ENCODE measurements around the gene LAMTOR1. TPM values are rescaled to one million over a fixed set of nuclear protein-coding genes. Genes with fewer than 3 reads are reported as not detected.

The LAMTOR1 gene
- total RNA-seq, 1 donor from 2014 or later, result 65.8 TPM

GRCh38 chr11:72102162-72102561 is 935 bp downstream of the LAMTOR1 start:
- peaks cover 2% of the 10 kb centered on the region for H3K9me3 Mint-ChIP-seq (ENCODE audit: unreplicated experiment)
- no peaks in the 10 kb centered on the region for H3K27me3 ChIP-seq (ENCODE audit: insufficient read depth, low read length)
- H3K4me3 ChIP-seq (ENCODE audit: insufficient read depth, low read depth, low read length), result peak overlapping the region; percentile 95
- H4K20me1 ChIP-seq (ENCODE audit: insufficient read depth, low read length), result no peaks in the 10 kb centered on the region
- H3K4me1 ChIP-seq (ENCODE audit: insufficient read depth, low read length), result peaks cover 24% of the 10 kb centered on the region
- FAIRE-seq (no peak), DNase-seq (ENCODE audit: low read depth) (no peak)
- H3K27me3 Mint-ChIP-seq (ENCODE audit: low read depth, unreplicated experiment), result no peaks in the 10 kb centered on the region
- H3K9me3 ChIP-seq (ENCODE audit: insufficient read depth, low read depth, low read length), result no peaks in the 10 kb centered on the region
- peaks cover 33% of the 10 kb centered on the region for H3K36me3 Mint-ChIP-seq (ENCODE audit: low read depth, unreplicated experiment)
- peak overlapping the region; percentile 92 for H3K4me3 Mint-ChIP-seq (ENCODE audit: unreplicated experiment)
- no peak for TF ChIP-seq EZH2 (IDR thresholded peaks at IDR 0.05; ENCODE audit: insufficient read depth, low read length)
- TF ChIP-seq, protein P1, sequence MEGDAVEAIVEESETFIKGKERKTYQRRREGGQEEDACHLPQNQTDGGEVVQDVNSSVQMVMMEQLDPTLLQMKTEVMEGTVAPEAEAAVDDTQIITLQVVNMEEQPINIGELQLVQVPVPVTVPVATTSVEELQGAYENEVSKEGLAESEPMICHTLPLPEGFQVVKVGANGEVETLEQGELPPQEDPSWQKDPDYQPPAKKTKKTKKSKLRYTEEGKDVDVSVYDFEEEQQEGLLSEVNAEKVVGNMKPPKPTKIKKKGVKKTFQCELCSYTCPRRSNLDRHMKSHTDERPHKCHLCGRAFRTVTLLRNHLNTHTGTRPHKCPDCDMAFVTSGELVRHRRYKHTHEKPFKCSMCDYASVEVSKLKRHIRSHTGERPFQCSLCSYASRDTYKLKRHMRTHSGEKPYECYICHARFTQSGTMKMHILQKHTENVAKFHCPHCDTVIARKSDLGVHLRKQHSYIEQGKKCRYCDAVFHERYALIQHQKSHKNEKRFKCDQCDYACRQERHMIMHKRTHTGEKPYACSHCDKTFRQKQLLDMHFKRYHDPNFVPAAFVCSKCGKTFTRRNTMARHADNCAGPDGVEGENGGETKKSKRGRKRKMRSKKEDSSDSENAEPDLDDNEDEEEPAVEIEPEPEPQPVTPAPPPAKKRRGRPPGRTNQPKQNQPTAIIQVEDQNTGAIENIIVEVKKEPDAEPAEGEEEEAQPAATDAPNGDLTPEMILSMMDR (IDR thresholded peaks at IDR 0.05; ENCODE audit: insufficient read depth, low read depth, low read length), result no peak
- H3K4me1 Mint-ChIP-seq (ENCODE audit: low read depth, unreplicated experiment), result peaks cover 26% of the 10 kb centered on the region
- H3K36me3 ChIP-seq (ENCODE audit: insufficient read depth, low read length), result peaks cover 8% of the 10 kb centered on the region
- peak overlapping the region; percentile 98 for H3K4me2 ChIP-seq (ENCODE audit: low read length)
- peaks cover 48% of the 10 kb centered on the region for H3K79me2 ChIP-seq (ENCODE audit: insufficient read depth, low read length)
- H3K27ac ChIP-seq (ENCODE audit: low read depth, low read length), result peak overlapping the region; percentile 94
- H3K9ac ChIP-seq (ENCODE audit: low read length), result peak overlapping the region; percentile 92
- peak overlapping the region; percentile 56 for H3K27ac Mint-ChIP-seq (ENCODE audit: unreplicated experiment)
- H2AFZ ChIP-seq (ENCODE audit: low read depth, low read length), result no peak overlapping the region

DNA sequence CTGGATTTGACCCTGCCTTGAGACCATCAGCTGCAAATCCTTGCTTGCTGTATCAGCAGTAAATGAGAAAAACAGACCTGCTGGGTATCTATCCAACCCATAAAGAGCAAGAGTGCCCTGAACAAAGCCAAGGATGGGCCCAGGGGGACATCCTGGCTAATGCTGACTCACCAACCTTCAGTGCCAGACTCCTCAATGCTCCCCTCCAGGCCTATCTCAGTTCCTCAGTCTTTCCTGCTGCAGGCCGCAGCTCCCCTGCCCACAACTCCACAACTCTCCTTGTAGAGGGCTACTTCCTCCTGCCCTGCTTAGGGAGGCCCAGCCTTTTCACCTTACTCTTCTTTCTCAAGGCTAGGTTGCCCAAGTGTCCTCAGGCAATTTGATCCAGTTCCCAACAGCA is 2.6 kb downstream of the LAMTOR1 start:
- Histone ChIP-seq H3K79me2 (ENCODE audit: insufficient read depth, low read length) (peaks cover 48% of the 10 kb centered on the region), H4K20me1 (ENCODE audit: insufficient read depth, low read length) (no peaks in the 10 kb centered on the region), H3K36me3 (ENCODE audit: insufficient read depth, low read length) (peaks cover 14% of the 10 kb centered on the region), H3K4me2 (ENCODE audit: low read length) (peak overlapping the region; percentile 98), H3K4me1 (ENCODE audit: insufficient read depth, low read length) (peaks cover 24% of the 10 kb centered on the region), H3K27me3 (ENCODE audit: insufficient read depth, low read length) (no peaks in the 10 kb centered on the region), H3K4me3 (ENCODE audit: insufficient read depth, low read depth, low read length) (no peak overlapping the region), H3K9ac (ENCODE audit: low read length) (no peak overlapping the region), H3K9me3 (ENCODE audit: insufficient read depth, low read depth, low read length) (no peaks in the 10 kb centered on the region), H3K27ac (ENCODE audit: low read depth, low read length) (no peak overlapping the region), H2AFZ (ENCODE audit: low read depth, low read length) (no peak overlapping the region)
- peaks cover 33% of the 10 kb centered on the region for H3K36me3 Mint-ChIP-seq (ENCODE audit: low read depth, unreplicated experiment)
- H3K27me3 Mint-ChIP-seq (ENCODE audit: low read depth, unreplicated experiment), result no peaks in the 10 kb centered on the region
- TF ChIP-seq, protein P1 (IDR thresholded peaks at IDR 0.05; ENCODE audit: insufficient read depth, low read depth, low read length), result no peak
- no peak for TF ChIP-seq EZH2 (IDR thresholded peaks at IDR 0.05; ENCODE audit: insufficient read depth, low read length)
- DNase-seq (ENCODE audit: low read depth) (no peak), FAIRE-seq (no peak)
- no peak overlapping the region for H3K27ac Mint-ChIP-seq (ENCODE audit: unreplicated experiment)
- H3K9me3 Mint-ChIP-seq (ENCODE audit: unreplicated experiment), result peaks cover 2% of the 10 kb centered on the region
- H3K4me3 Mint-ChIP-seq (ENCODE audit: unreplicated experiment), result no peak overlapping the region
- peaks cover 26% of the 10 kb centered on the region for H3K4me1 Mint-ChIP-seq (ENCODE audit: low read depth, unreplicated experiment)

GRCh38 chr11:72100009-72100408 is 3.1 kb downstream of the LAMTOR1 start:
- FAIRE-seq (no peak), DNase-seq (ENCODE audit: low read depth) (no peak)
- Histone ChIP-seq H3K9me3 (ENCODE audit: insufficient read depth, low read depth, low read length) (no peaks in the 10 kb centered on the region), H3K4me1 (ENCODE audit: insufficient read depth, low read length) (peaks cover 24% of the 10 kb centered on the region), H2AFZ (ENCODE audit: low read depth, low read length) (no peak overlapping the region), H3K4me2 (ENCODE audit: low read length) (peak overlapping the region; percentile 98), H3K79me2 (ENCODE audit: insufficient read depth, low read length) (peaks cover 48% of the 10 kb centered on the region), H3K27me3 (ENCODE audit: insufficient read depth, low read length) (no peaks in the 10 kb centered on the region), H3K36me3 (ENCODE audit: insufficient read depth, low read length) (peaks cover 18% of the 10 kb centered on the region), H3K9ac (ENCODE audit: low read length) (no peak overlapping the region), H4K20me1 (ENCODE audit: insufficient read depth, low read length) (no peaks in the 10 kb centered on the region), H3K27ac (ENCODE audit: low read depth, low read length) (no peak overlapping the region), H3K4me3 (ENCODE audit: insufficient read depth, low read depth, low read length) (no peak overlapping the region)
- Mint-ChIP-seq H3K27ac (ENCODE audit: unreplicated experiment) (no peak overlapping the region), H3K36me3 (ENCODE audit: low read depth, unreplicated experiment) (peaks cover 31% of the 10 kb centered on the region), H3K4me1 (ENCODE audit: low read depth, unreplicated experiment) (peaks cover 26% of the 10 kb centered on the region), H3K4me3 (ENCODE audit: unreplicated experiment) (no peak overlapping the region), H3K9me3 (ENCODE audit: unreplicated experiment) (peaks cover 2% of the 10 kb centered on the region), H3K27me3 (ENCODE audit: low read depth, unreplicated experiment) (no peaks in the 10 kb centered on the region)
- no peak for TF ChIP-seq EZH2 (IDR thresholded peaks at IDR 0.05; ENCODE audit: insufficient read depth, low read length)
- TF ChIP-seq, protein P1 (IDR thresholded peaks at IDR 0.05; ENCODE audit: insufficient read depth, low read depth, low read length), result no peak
